Activated CD4-positive, alpha-beta T cell treated with anti-CD3 and anti-CD28 coated beads for 4 hours (primary cell): ENCODE measurements around the gene MED23.

Source experiments
- DNase-seq, 2 donors: peaks; one replicate each; pipeline ENCODE4 v3.0.0-alpha.2; 2020

MED23 gene

GRCh38 chr6:131638013-131638412, 10.0 kb upstream of the MED23 start:
- DNase-seq: no peak

GRCh38 chr6:131636880-131637792, 9.1 kb upstream of the MED23 start, which contains the start of gene ENPP3:
TSS of gene ENPP3 (plus strand) at chr6:131637302. CDS start at chr6:131637385, 83 bp downstream.
- DNase-seq: no peak

GRCh38 chr6:131635384-131636340, 7.6 kb upstream of the MED23 start:
- DNase-seq: no peak

GRCh38 chr6:131631625-131632289, 3.7 kb upstream of the MED23 start:
- no peak for DNase-seq

GRCh38 chr6:131629651-131630050, 1.6 kb upstream of the MED23 start:
- no peak for DNase-seq

GRCh38 chr6:131628726-131629125, 684 bp upstream of the MED23 start:
- no peak for DNase-seq

GRCh38 chr6:131615275-131615674, 12.8 kb downstream of the MED23 start:
- no peak for DNase-seq

GRCh38 chr6:131613296-131613925, 14.6 kb downstream of the MED23 start:
- DNase-seq: no peak

- no peak for DNase-seq
These were observed 25.2 kb downstream of the MED23 start for GRCh38 chr6:131602781-131603312.

- DNase-seq: no peak
These were observed 27.3 kb downstream of the MED23 start for GRCh38 chr6:131600716-131601115.

- DNase-seq: no peak
These were observed 30.6 kb downstream of the MED23 start for GRCh38 chr6:131597446-131597845.

- DNase-seq: no peak
These were observed 34.0 kb downstream of the MED23 start for GRCh38 chr6:131594074-131594473.

GRCh38 chr6:131592935-131593334, 35.1 kb downstream of the MED23 start:
- no peak for DNase-seq

GRCh38 chr6:131588643-131589042, 39.4 kb downstream of the MED23 start:
- DNase-seq: no peak

- DNase-seq: no peak
These were observed 40.1 kb downstream of the MED23 start for GRCh38 chr6:131587909-131588308.

- DNase-seq: no peak
These were observed 41.5 kb downstream of the MED23 start for GRCh38 chr6:131586543-131586942.

GRCh38 chr6:131581523-131581922, 46.5 kb downstream of the MED23 start:
- no peak for DNase-seq

GRCh38 chr6:131575834-131576478, 52.1 kb downstream of the MED23 start:
- DNase-seq: no peak

- DNase-seq: no peak
These were observed 53.4 kb downstream of the MED23 start for GRCh38 chr6:131574686-131575085.

- no peak for DNase-seq
These were observed 53.9 kb downstream of the MED23 start for GRCh38 chr6:131574133-131574532.

GRCh38 chr6:131572686-131573415, 55.2 kb downstream of the MED23 start, which contains the start of gene ARG1:
TSS of gene ARG1 (plus strand) at chr6:131573226. CDS start at chr6:131573283, 57 bp downstream.
- no peak for DNase-seq
